Neural progenitor cell (in vitro differentiated cells): ENCODE results near the gene THRB.

ENCODE experiments used
- CTCF ChIP-seq: fragments of 200-600 bp; sonication (generic); IDR thresholded peaks from 2 replicates; pipeline ENCODE4 v1.5.1; 2017; ENCODE audit warnings: antibody characterized with exemption, mild to moderate bottlenecking
- EZH2phosphoT487 ChIP-seq: fragments of 200-600 bp; sonication (generic); IDR thresholded peaks from 2 replicates; pipeline ENCODE4 v1.6.1; 2017; ENCODE audit warnings: antibody characterized with exemption

GRCh38 chr3:24182756-24183155 is 311.9 kb downstream of the THRB start:
- TF ChIP-seq CTCF, result no peak
- no peak for TF ChIP-seq EZH2phosphoT487
